Stimulated activated naive B cell treated with anti-CD40 and anti-IgM and Interleukin-4, amounts not matched to agents 10 μg/mL and 1 μg/mL and 100 μg/mL, for 72 hours (primary cell): Measurements from ENCODE around the gene HNRNPDL.
"Not testable (repeated sequence)": the region's sequence is repeated elsewhere in the genome, so short reads cannot be mapped to it uniquely, and the experiment has no call there.

Experiments used
- ATAC-seq, 2 donors: fragments of 150-1000 bp; cut with Tn5 transposase; replicated peaks; 2 replicates each; pipeline ENCODE4 v1.10.0; 2021; ENCODE audit warnings: moderate library complexity in 1 of 2
- DNase-seq: peaks from one replicate; pipeline ENCODE4 v3.0.0; 2021
- H3K27ac Mint-ChIP-seq: one replicate; pipeline ENCODE4 v1.8.0; 2022; ENCODE audit warnings: mild to moderate bottlenecking, mixed read lengths
- H3K27me3 Mint-ChIP-seq, 2 donors: one replicate each; pipeline ENCODE4 v1.8.0; 2022; ENCODE audit warnings: mixed read lengths in 2 of 2
- H3K36me3 Mint-ChIP-seq, 2 donors: one replicate each; pipeline ENCODE4 v1.8.0; 2022; ENCODE audit warnings: mixed read lengths in 2 of 2, mild to moderate bottlenecking in 1 of 2
- H3K4me1 Mint-ChIP-seq, 2 donors: one replicate each; pipeline ENCODE4 v1.8.0; 2022; ENCODE audit warnings: mixed read lengths in 2 of 2, mild to moderate bottlenecking in 1 of 2
- H3K4me3 Mint-ChIP-seq, 2 donors: one replicate each; pipeline ENCODE4 v1.8.0; 2022; ENCODE audit warnings: mild to moderate bottlenecking in 2 of 2, mixed read lengths in 2 of 2, moderate library complexity in 1 of 2
- H3K9me3 Mint-ChIP-seq, 2 donors: one replicate each; pipeline ENCODE4 v1.8.0; 2022; ENCODE audit warnings: mixed read lengths in 2 of 2, mild to moderate bottlenecking in 1 of 2

HNRNPDL gene

GRCh38 chr4:82390061-82390460 lies 40.2 kb downstream of the HNRNPDL start:
- not testable (repeated sequence) for H3K9me3 Mint-ChIP-seq, H3K4me1 Mint-ChIP-seq, H3K27me3 Mint-ChIP-seq, H3K27ac Mint-ChIP-seq, H3K4me3 Mint-ChIP-seq, H3K36me3 Mint-ChIP-seq, ATAC-seq, DNase-seq

DNA sequence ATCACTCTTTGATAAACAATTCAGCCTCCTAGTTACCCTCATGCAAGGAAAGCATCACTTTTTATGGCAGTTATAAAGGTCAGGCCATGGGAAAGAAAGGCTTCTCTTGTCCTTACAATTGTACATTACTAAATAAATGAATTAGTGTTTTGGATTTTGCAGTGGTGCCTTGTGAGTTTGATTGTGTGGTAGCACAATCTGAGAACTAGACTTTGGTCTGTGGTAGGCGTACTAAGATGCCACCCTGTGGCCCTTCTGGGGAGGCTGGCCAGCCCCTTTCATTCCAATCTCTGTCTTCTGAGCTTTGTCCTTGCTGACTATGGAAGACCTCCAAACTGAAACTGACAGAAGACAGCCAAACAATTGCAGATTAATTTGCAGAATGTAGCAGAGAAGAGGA lies 41.9 kb downstream of the HNRNPDL start:
- ATAC-seq, result no peak
- no peak for DNase-seq
- no peaks in the 10 kb centered on the region for H3K4me1 Mint-ChIP-seq
- H3K27me3 Mint-ChIP-seq, result no peaks in the 10 kb centered on the region
- H3K4me3 Mint-ChIP-seq, result no peak overlapping the region
- H3K27ac Mint-ChIP-seq, result no peak overlapping the region
- H3K9me3 Mint-ChIP-seq, result peaks cover 5% of the 10 kb centered on the region in 2 donors
- H3K36me3 Mint-ChIP-seq, result peaks cover 5 to 9% of the 10 kb centered on the region in 2 donors

- H3K4me3 Mint-ChIP-seq, H3K27me3 Mint-ChIP-seq, H3K4me1 Mint-ChIP-seq, ATAC-seq, H3K27ac Mint-ChIP-seq, DNase-seq, H3K9me3 Mint-ChIP-seq, H3K36me3 Mint-ChIP-seq: not testable (repeated sequence)
Observed at GRCh38 chr4:82386312-82386711, 44.0 kb downstream of the HNRNPDL start.

DNA sequence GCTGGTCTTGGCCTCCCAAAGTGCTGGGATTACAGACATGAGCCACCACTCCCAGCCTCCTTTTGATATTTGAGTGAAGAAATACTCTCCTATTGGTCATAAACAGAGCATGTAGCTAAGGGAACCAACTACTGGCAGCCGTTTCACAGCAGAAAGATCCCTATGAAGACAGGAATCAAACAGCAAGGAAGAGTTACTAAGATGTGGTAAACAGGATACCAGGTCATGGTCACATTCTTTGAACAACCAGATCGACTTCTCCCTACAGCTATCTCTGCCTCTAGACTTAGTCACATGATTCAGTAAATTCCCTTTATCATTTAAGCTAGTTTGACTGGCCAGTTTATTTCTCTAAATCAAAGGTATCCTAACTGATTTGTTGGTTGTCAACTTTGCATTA lies 47.5 kb downstream of the HNRNPDL start:
- Mint-ChIP-seq H3K36me3 (peaks cover 21 to 33% of the 10 kb centered on the region in 2 donors), H3K4me1 (peaks cover 9 to 16% of the 10 kb centered on the region in 2 donors), H3K4me3 (no peak overlapping the region), H3K27ac (peak overlapping the region; percentile 21), H3K9me3 (peaks cover 6 to 9% of the 10 kb centered on the region in 2 donors), H3K27me3 (no peaks in the 10 kb centered on the region)
- DNase-seq (no peak), ATAC-seq (peak; percentile 46 to 51)

DNA sequence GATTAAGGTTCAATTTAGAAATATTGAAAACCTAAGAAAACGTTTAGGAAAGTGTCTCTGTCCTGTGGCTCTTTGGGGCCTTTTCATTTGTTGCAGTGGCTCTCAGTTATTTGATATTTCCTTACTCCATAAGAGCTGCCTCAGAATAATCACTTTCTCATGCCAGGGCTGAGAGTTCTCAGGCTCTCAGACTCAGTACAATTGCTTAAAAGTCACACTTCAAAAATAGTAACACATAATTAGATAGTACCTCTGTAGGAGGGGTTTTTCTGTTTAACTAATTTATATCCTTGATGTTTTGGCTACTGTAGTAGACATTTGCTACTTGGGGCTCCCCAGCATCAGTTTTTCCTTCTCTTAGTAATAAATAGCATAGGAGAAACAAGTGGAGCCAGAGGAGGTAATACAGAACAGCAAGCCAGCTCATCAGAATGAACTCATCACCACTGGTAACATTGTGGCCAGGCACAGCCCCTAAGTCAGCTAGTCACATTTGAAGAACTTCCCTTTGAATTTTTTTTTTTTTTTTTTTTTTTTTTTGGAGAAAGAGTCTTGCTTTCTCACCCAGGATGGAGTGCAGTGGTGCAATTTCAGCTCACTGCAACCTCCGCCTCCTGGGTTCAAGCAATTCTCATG lies 48.5 kb downstream of the HNRNPDL start:
- no peak overlapping the region for H3K27ac Mint-ChIP-seq
- H3K36me3 Mint-ChIP-seq, result peaks cover 23 to 37% of the 10 kb centered on the region in 2 donors
- no peaks in the 10 kb centered on the region for H3K27me3 Mint-ChIP-seq
- DNase-seq (no peak), ATAC-seq (peak; percentile 12 to 31)
- H3K4me1 Mint-ChIP-seq, result peaks cover 10 to 16% of the 10 kb centered on the region in 2 donors
- H3K9me3 Mint-ChIP-seq, result peaks cover 6 to 9% of the 10 kb centered on the region in 2 donors
- H3K4me3 Mint-ChIP-seq, result no peak overlapping the region

- peaks cover 13 to 21% of the 10 kb centered on the region in 2 donors for H3K4me1 Mint-ChIP-seq
- ATAC-seq, result no peak
- no peak overlapping the region for H3K27ac Mint-ChIP-seq
- no peak for DNase-seq
- no peaks in the 10 kb centered on the region for H3K27me3 Mint-ChIP-seq
- H3K4me3 Mint-ChIP-seq, result no peak overlapping the region
- H3K36me3 Mint-ChIP-seq, result peaks cover 24 to 42% of the 10 kb centered on the region in 2 donors
- H3K9me3 Mint-ChIP-seq, result peaks cover 6 to 9% of the 10 kb centered on the region in 2 donors
Observed at GRCh38 chr4:82381235-82381634, 49.0 kb downstream of the HNRNPDL start.

DNA sequence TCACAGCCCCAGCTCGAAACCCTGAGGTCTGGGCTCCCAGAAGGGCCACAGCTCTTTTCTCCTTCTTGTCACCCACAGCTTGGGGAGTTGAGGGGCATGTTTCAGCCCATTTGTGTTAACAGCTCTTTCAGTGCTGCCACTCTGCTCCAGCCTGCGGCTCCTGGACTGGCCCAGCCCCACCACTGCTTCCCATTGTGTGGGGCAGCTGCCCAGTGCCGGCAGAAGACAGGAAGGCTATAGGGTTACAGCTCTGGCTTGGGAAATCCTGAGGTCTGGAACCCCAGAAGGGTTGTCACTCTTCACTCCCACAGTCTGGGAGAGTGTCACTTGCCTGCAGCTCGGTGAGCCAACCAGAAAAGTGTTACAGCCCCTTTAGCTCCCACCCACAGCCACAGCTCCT lies 49.4 kb downstream of the HNRNPDL start:
- no peak for ATAC-seq
- H3K4me3 Mint-ChIP-seq, result no peak overlapping the region
- peaks cover 5 to 7% of the 10 kb centered on the region in 2 donors for H3K9me3 Mint-ChIP-seq
- no peak for DNase-seq
- H3K27ac Mint-ChIP-seq, result no peak overlapping the region
- peaks cover 23 to 44% of the 10 kb centered on the region in 2 donors for H3K36me3 Mint-ChIP-seq
- H3K27me3 Mint-ChIP-seq, result no peaks in the 10 kb centered on the region
- H3K4me1 Mint-ChIP-seq, result peaks cover 16 to 25% of the 10 kb centered on the region in 2 donors

DNA sequence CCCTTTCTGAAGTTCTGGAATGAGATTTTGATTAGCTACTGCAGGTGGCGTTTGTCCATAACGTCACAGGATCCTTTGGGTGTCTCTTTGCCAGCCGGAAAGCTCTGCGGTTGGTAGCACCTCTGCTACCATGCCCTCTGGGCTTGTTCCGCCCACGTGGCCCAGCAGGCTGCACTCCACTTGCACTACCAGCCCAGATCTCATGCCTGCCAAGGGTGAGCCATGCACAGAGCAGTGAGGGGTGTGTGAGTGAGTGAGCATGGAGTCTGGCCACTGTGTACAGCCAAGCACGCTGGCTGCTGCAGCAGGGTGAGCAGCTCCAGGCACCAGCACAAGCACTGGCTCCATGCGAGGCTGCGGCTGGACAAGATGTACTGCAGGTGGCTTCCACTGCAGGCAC lies 49.9 kb downstream of the HNRNPDL start:
- no peaks in the 10 kb centered on the region for H3K27me3 Mint-ChIP-seq
- peaks cover 16 to 25% of the 10 kb centered on the region in 2 donors for H3K4me1 Mint-ChIP-seq
- H3K36me3 Mint-ChIP-seq, result peaks cover 23 to 42% of the 10 kb centered on the region in 2 donors
- H3K4me3 Mint-ChIP-seq, result no peak overlapping the region
- H3K27ac Mint-ChIP-seq, result no peak overlapping the region
- DNase-seq, result no peak
- ATAC-seq, result no peak
- peaks cover 2 to 4% of the 10 kb centered on the region in 2 donors for H3K9me3 Mint-ChIP-seq

DNA sequence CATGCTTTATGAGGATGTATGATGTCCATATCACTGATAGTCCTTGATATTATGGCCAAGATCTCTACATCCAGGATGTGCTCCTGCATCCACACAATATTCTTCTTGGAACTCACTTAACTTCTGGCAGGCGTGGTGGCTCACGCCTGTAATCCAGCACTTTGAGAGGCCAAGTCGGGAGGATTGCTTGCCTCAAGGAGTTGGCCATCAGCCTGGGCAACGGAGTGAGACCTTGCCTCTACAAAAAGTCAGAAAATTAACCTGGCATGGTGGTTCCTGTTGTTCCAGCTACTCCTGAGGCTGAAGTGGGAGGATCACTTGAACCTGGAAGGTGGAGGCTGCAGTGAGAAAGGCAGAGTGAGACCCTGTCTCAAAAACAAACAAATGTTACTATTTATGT lies 54.2 kb downstream of the HNRNPDL start:
- Mint-ChIP-seq H3K27me3 (no peaks in the 10 kb centered on the region), H3K4me3 (peak overlapping the region in 1 of 2 donors; percentile 41), H3K9me3 (peaks cover under 1 to 2% of the 10 kb centered on the region in 2 donors), H3K27ac (no peak overlapping the region), H3K4me1 (peaks cover 14 to 19% of the 10 kb centered on the region in 2 donors), H3K36me3 (peaks cover 37 to 60% of the 10 kb centered on the region in 2 donors)
- DNase-seq, result no peak
- ATAC-seq, result no peak

DNA sequence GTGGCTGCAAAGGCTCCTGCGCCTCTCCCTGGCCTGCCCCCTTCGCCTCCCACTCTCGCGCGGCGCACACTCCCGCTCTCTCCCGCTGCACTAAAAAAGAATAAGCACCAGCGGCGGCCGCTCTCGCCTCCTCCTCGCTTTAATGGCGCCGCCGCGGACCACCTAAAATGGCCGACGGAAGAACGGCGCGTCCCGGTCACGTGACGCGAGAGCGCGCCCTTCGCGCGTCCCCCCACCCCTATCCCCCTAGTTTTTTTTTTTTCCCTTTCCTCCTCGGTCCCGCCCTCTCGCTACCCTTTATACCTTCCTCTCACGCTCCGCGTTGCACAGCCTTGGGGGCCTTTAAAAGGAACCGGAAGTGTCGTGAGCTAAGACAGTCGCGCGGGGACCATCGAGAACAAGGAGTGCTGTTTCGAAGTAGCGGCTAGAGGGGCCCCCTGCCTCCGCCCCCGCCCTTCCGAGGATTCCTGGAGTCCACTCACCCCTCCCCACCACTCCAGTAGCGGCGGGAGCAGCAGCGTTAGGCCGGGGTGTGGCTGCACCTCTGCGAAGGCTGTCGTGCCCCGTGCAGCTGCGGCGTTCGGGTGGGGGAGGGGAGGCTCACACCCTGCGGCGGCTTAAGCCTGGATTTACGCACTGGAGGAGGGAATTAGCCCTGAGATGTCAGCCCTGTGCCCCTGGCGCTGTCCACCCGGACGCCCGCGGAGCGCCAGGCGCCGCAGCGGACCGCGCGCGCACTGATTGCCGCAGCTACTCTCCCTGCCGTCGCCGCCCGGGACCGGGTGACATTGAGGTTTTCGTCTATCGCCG lies 56.2 kb downstream of the HNRNPDL start, which contains the start of gene HNRNPD:
TSS of gene HNRNPD (minus strand) at position 176 of the 810 bp plus-strand sequence. CDS start 313 bp downstream, outside the sequence.
- Mint-ChIP-seq H3K9me3 (no peaks in the 10 kb centered on the region), H3K27ac (peak within 1 kb of the TSS; percentile 98), H3K4me3 (peak within 1 kb of the TSS; percentile 89 to 92), H3K27me3 (no peaks in the 10 kb centered on the region), H3K4me1 (peaks cover 22 to 32% of the 10 kb centered on the region in 2 donors), H3K36me3 (peaks cover 30 to 54% of the 10 kb centered on the region in 2 donors)
- DNase-seq, result peak; percentile 97
- ATAC-seq, result peak; percentile 95

DNA sequence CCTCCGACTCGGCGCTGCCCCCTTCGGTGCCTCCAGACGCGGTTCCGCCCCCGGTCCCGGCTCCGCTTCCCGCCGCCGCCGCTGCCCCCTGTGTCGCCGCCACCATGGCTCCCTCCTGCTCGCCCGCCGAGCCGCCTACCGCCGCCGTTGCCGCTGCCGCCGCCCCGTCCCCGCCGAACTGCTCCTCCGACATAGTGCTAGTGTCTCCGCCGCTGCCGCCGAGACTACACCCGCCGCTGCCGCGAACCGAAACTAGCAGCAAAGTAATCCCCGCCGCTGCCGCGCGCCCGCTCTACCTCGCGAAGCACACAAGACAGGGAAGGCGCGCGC lies 56.8 kb downstream of the HNRNPDL start:
- DNase-seq, result no peak

More for the DNA sequence above, 56.8 kb downstream of the HNRNPDL start:
- peaks cover 30 to 50% of the 10 kb centered on the region in 2 donors for H3K36me3 Mint-ChIP-seq
- H3K9me3 Mint-ChIP-seq, result no peaks in the 10 kb centered on the region
- H3K27ac Mint-ChIP-seq, result peak overlapping the region; percentile 98
- ATAC-seq, result peak; percentile 25 to 29
- peaks cover 19 to 38% of the 10 kb centered on the region in 2 donors for H3K4me1 Mint-ChIP-seq
- H3K4me3 Mint-ChIP-seq, result peak overlapping the region; percentile 89 to 92
- no peaks in the 10 kb centered on the region for H3K27me3 Mint-ChIP-seq
